ENCODE measurements around the gene NCOA1. TPM values are rescaled to one million over a fixed set of nuclear protein-coding genes. Genes with fewer than 3 reads are reported as not detected.

The NCOA1 gene
- total and polyA plus RNA-seq, 2 experiments from 2014 or later = 32.5 to 51.7 TPM

GRCh38 chr2:24493713-24494112 lies 2.7 kb downstream of the NCOA1 start:
- peak overlapping the region; percentile 86 for H3K4me3 ChIP-seq
- peaks cover 72% of the 10 kb centered on the region for H3K79me2 ChIP-seq
- H3K27me3 ChIP-seq = no peaks in the 10 kb centered on the region
- no peaks in the 10 kb centered on the region for H3K36me3 ChIP-seq (replicated peaks; ENCODE audit: insufficient read depth, low read depth)
- 61% methylated on average over 1 of the region's 1 CpG for WGBS (ENCODE audit: low lambda C conversion rate, missing lambda C conversion rate)
- peaks cover 56% of the 10 kb centered on the region for H4K20me1 ChIP-seq (ENCODE audit: insufficient read depth, poor library complexity, severe bottlenecking)
- H3K4me1 ChIP-seq (ENCODE audit: insufficient read depth) = peaks cover 28% of the 10 kb centered on the region
- peak overlapping the region; percentile 95 for H3K4me2 ChIP-seq
- no peak overlapping the region for H2AFZ ChIP-seq
- peak overlapping the region; percentile 97 for H3K27ac ChIP-seq
- no peaks in the 10 kb centered on the region for H3K9me3 ChIP-seq (ENCODE audit: low read depth)
- H3K9me2 ChIP-seq (replicated peaks; ENCODE audit: insufficient read depth) = no peaks in the 10 kb centered on the region
- TF ChIP-seq EZH2phosphoT487 (IDR thresholded peaks at IDR 0.05; ENCODE audit: low read depth, severe bottlenecking, unreplicated experiment) (no peak), CTCF (IDR thresholded peaks at IDR 0.05; ENCODE audit: poor library complexity) (no peak), EZH2 (IDR thresholded peaks at IDR 0.05; ENCODE audit: borderline replicate concordance) (no peak)
- DNase-seq (ENCODE audit: low spot score) = peak; percentile 28

GRCh38 chr2:24494410-24494809 lies 3.4 kb downstream of the NCOA1 start:
- DNase-seq (ENCODE audit: low spot score) = peak; percentile 14
- no peak for TF ChIP-seq CTCF (IDR thresholded peaks at IDR 0.05; ENCODE audit: poor library complexity)
- TF ChIP-seq EZH2phosphoT487 (IDR thresholded peaks at IDR 0.05; ENCODE audit: low read depth, severe bottlenecking, unreplicated experiment) = no peak
- TF ChIP-seq EZH2 (IDR thresholded peaks at IDR 0.05; ENCODE audit: borderline replicate concordance) = no peak
- Histone ChIP-seq H3K36me3 (replicated peaks; ENCODE audit: insufficient read depth, low read depth) (no peaks in the 10 kb centered on the region), H2AFZ (no peak overlapping the region), H3K4me2 (peak overlapping the region; percentile 95), H3K9me2 (replicated peaks; ENCODE audit: insufficient read depth) (no peaks in the 10 kb centered on the region), H3K79me2 (peaks cover 78% of the 10 kb centered on the region), H3K27ac (peak overlapping the region; percentile 9), H3K4me1 (ENCODE audit: insufficient read depth) (peaks cover 28% of the 10 kb centered on the region), H3K9me3 (ENCODE audit: low read depth) (no peaks in the 10 kb centered on the region), H4K20me1 (ENCODE audit: insufficient read depth, poor library complexity, severe bottlenecking) (peaks cover 63% of the 10 kb centered on the region), H3K4me3 (no peak overlapping the region), H3K27me3 (no peaks in the 10 kb centered on the region)
- 85% methylated on average over 7 of the region's 7 CpGs for WGBS (ENCODE audit: low lambda C conversion rate, missing lambda C conversion rate)

- H3K9me2 ChIP-seq (replicated peaks; ENCODE audit: insufficient read depth) = no peaks in the 10 kb centered on the region
- peaks cover 22% of the 10 kb centered on the region for H3K4me1 ChIP-seq (ENCODE audit: insufficient read depth)
- 77% methylated on average over 4 of the region's 4 CpGs for WGBS (ENCODE audit: low lambda C conversion rate, missing lambda C conversion rate)
- H3K9me3 ChIP-seq (ENCODE audit: low read depth) = no peaks in the 10 kb centered on the region
- TF ChIP-seq CTCF (IDR thresholded peaks at IDR 0.05; ENCODE audit: poor library complexity) = no peak
- no peak for TF ChIP-seq EZH2phosphoT487 (IDR thresholded peaks at IDR 0.05; ENCODE audit: low read depth, severe bottlenecking, unreplicated experiment)
- no peak for TF ChIP-seq EZH2 (IDR thresholded peaks at IDR 0.05; ENCODE audit: borderline replicate concordance)
- H3K4me2 ChIP-seq = peak overlapping the region; percentile 7
- no peak overlapping the region for H3K27ac ChIP-seq
- DNase-seq (ENCODE audit: low spot score) = no peak
- no peak overlapping the region for H3K4me3 ChIP-seq
- H4K20me1 ChIP-seq (ENCODE audit: insufficient read depth, poor library complexity, severe bottlenecking) = peaks cover 70% of the 10 kb centered on the region
- H2AFZ ChIP-seq = no peak overlapping the region
- H3K79me2 ChIP-seq = peaks cover 89% of the 10 kb centered on the region
- H3K27me3 ChIP-seq = no peaks in the 10 kb centered on the region
- no peaks in the 10 kb centered on the region for H3K36me3 ChIP-seq (replicated peaks; ENCODE audit: insufficient read depth, low read depth)
These were observed 4.4 kb downstream of the NCOA1 start for GRCh38 chr2:24495451-24495850.

- TF ChIP-seq EZH2phosphoT487 (IDR thresholded peaks at IDR 0.05; ENCODE audit: low read depth, severe bottlenecking, unreplicated experiment) (no peak), CTCF (IDR thresholded peaks at IDR 0.05; ENCODE audit: poor library complexity) (no peak), EZH2 (IDR thresholded peaks at IDR 0.05; ENCODE audit: borderline replicate concordance) (no peak)
- Histone ChIP-seq H2AFZ (no peak overlapping the region), H3K27ac (no peak overlapping the region), H3K79me2 (peaks cover 100% of the 10 kb centered on the region), H3K27me3 (no peaks in the 10 kb centered on the region), H3K36me3 (replicated peaks; ENCODE audit: insufficient read depth, low read depth) (no peaks in the 10 kb centered on the region), H3K4me2 (no peak overlapping the region), H3K4me3 (no peak overlapping the region), H4K20me1 (ENCODE audit: insufficient read depth, poor library complexity, severe bottlenecking) (peaks cover 81% of the 10 kb centered on the region), H3K9me3 (ENCODE audit: low read depth) (no peaks in the 10 kb centered on the region), H3K4me1 (ENCODE audit: insufficient read depth) (peaks cover 22% of the 10 kb centered on the region), H3K9me2 (replicated peaks; ENCODE audit: insufficient read depth) (no peaks in the 10 kb centered on the region)
- no peak for DNase-seq (ENCODE audit: low spot score)
- WGBS (ENCODE audit: low lambda C conversion rate, missing lambda C conversion rate) = 91% methylated on average over 4 of the region's 4 CpGs
These were observed 5.9 kb downstream of the NCOA1 start for GRCh38 chr2:24496959-24497358.
